Breast epithelium (tissue), 3 donors: ENCODE measurements around the gene ULK1.

Experiments
- POLR2A ChIP-seq: fragments of 450-650 bp; IDR thresholded peaks from one replicate; pipeline ENCODE4 v1.6.1; 2016; ENCODE audit warnings: antibody characterized with exemption, mild to moderate bottlenecking, moderate library complexity
- TF ChIP-seq, protein P1 (sequence below), 3 donors: fragments of 450-650 bp; IDR thresholded peaks; one replicate each; pipeline ENCODE4 v1.5.1; 2016 to 2017; ENCODE audit warnings: antibody characterized with exemption in 3 of 3, mild to moderate bottlenecking in 3 of 3, moderate library complexity in 3 of 3

DNA sequence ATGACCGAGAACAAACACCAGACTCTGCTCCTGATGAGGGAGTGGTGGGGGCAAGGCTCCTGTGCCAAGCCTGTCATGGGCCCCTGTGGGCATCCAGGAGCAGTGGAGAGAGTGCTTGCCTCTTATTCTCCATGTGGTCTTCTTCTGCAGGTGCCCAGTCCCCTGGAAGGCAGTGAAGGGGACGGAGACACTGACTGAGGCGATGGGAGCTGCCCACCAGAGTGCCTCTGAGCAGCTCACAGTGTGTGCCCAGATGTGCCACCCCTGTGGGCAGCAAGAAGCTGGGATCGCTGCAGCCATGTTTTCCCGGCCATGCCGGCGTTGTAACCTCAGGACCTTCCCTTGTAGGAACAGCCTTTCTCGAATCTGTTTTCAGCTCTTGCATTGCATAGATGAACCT, 49.0 kb downstream of the ULK1 start:
- TF ChIP-seq, protein P1, sequence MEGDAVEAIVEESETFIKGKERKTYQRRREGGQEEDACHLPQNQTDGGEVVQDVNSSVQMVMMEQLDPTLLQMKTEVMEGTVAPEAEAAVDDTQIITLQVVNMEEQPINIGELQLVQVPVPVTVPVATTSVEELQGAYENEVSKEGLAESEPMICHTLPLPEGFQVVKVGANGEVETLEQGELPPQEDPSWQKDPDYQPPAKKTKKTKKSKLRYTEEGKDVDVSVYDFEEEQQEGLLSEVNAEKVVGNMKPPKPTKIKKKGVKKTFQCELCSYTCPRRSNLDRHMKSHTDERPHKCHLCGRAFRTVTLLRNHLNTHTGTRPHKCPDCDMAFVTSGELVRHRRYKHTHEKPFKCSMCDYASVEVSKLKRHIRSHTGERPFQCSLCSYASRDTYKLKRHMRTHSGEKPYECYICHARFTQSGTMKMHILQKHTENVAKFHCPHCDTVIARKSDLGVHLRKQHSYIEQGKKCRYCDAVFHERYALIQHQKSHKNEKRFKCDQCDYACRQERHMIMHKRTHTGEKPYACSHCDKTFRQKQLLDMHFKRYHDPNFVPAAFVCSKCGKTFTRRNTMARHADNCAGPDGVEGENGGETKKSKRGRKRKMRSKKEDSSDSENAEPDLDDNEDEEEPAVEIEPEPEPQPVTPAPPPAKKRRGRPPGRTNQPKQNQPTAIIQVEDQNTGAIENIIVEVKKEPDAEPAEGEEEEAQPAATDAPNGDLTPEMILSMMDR (IDR thresholded peaks at IDR 0.05), result no peak
- no peak for TF ChIP-seq POLR2A
